Measurements from ENCODE around the gene DNAJC15.

GRCh38 chr13:43088093-43088511 is 64.7 kb downstream of the DNAJC15 start:
- no peak for TF ChIP-seq CTCF (optimal IDR thresholded peaks at IDR 0.05 in 1 of 3, IDR thresholded peaks at IDR 0.05 in 1 of 3, conservative IDR thresholded peaks at IDR 0.05 in 1 of 3; ENCODE audit: extremely low read depth in 1 of 3, insufficient read depth in 2 of 3, low read length in 3 of 3)
- no peak for TF ChIP-seq EZH2 (IDR thresholded peaks at IDR 0.05; ENCODE audit: low read length)

Data from keratinocyte (primary cell).